ENCODE measurements around the gene MED29. TPM values are rescaled to one million over a fixed set of nuclear protein-coding genes. Genes with fewer than 3 reads are reported as not detected.
A peak's percentile ranks its signal among the peaks of the same experiment; 100 is the strongest.

MED29 gene
- total RNA-seq, 2 experiments from 2014 or later = 28.3 to 31.3 TPM

DNA sequence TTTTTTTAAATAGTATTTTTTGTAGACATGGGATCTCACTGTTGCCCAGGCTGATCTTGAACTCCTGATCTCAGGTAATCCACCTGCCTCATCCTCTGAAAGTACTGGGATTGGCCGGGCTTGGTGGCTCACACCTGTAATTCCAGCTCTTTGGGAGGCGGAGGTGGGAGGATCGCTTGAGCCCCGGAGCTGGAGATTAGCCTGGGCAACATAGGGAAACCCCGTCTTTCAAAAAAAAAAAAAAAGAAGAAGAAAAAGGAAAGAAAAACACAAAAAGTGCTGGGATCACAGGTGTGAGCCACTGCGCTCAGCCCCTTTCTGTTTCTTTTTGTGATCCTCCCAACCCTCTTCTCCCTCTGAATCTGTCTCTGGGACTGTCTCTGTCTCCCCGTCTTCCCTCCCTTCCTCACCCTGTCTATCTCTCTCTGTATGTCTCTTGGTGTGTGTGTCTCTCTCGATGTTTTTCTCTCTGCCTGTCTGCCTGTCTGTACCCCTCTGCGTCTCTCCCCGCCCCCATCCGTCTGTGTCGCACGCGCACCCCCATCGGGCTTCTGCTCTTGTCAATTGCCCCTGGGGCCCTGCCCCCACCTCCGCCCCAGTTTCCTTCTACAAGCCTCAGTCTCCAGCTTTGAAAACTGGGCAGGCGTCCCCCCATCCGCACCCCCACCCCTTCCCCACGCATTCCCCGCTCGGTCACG lies 14.9 kb downstream of the MED29 start:
- TF ChIP-seq, protein P1, sequence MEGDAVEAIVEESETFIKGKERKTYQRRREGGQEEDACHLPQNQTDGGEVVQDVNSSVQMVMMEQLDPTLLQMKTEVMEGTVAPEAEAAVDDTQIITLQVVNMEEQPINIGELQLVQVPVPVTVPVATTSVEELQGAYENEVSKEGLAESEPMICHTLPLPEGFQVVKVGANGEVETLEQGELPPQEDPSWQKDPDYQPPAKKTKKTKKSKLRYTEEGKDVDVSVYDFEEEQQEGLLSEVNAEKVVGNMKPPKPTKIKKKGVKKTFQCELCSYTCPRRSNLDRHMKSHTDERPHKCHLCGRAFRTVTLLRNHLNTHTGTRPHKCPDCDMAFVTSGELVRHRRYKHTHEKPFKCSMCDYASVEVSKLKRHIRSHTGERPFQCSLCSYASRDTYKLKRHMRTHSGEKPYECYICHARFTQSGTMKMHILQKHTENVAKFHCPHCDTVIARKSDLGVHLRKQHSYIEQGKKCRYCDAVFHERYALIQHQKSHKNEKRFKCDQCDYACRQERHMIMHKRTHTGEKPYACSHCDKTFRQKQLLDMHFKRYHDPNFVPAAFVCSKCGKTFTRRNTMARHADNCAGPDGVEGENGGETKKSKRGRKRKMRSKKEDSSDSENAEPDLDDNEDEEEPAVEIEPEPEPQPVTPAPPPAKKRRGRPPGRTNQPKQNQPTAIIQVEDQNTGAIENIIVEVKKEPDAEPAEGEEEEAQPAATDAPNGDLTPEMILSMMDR (conservative IDR thresholded peaks at IDR 0.05; ENCODE audit: low read length) = no peak
- TF ChIP-seq EZH2phosphoT487 (IDR thresholded peaks at IDR 0.05; ENCODE audit: borderline replicate concordance, low read depth, low read length) = no peak
- peaks cover 66% of the 10 kb centered on the region for H3K4me1 ChIP-seq (ENCODE audit: insufficient read depth, low read length, poor library complexity, severe bottlenecking)
- peak overlapping the region; percentile 96 for H3K4me2 ChIP-seq (ENCODE audit: low read length)
- peaks cover 19% of the 10 kb centered on the region for H3K36me3 ChIP-seq (ENCODE audit: insufficient read depth, low read length)
- intact Hi-C loops (cut with micrococcal nuclease; ENCODE audit: unreplicated experiment) = loop anchor here (10.0 kb wide), 2 partner anchors 549 to 551 kb away; no protein-coding TSS in a partner anchor
- BruUV-seq (replicated peaks) = no TSS peak
- ChIA-PET POLR2A (interaction anchor here (1.1 to 1.3 kb wide), 2 partner anchors 30 to 41 kb away, joined by 3 to 4 read pairs; partner anchors contain the start of gene RPS16), CTCF (ENCODE audit: unreplicated experiment) (no interaction called here)
- H3K27ac ChIP-seq (ENCODE audit: low read depth, low read length, poor library complexity, severe bottlenecking) = peak overlapping the region; percentile 91
- H4K20me1 ChIP-seq (ENCODE audit: insufficient read depth, low read length) = peaks cover 4% of the 10 kb centered on the region
- peaks cover 27% of the 10 kb centered on the region for H3K79me2 ChIP-seq (ENCODE audit: insufficient read depth, low read depth, low read length)
- peak; percentile 84 for DNase-seq (ENCODE audit: low spot score)
- H3K4me3 ChIP-seq (ENCODE audit: low read depth, low read length, poor library complexity, severe bottlenecking) = peak overlapping the region; percentile 96
- H2AFZ ChIP-seq (ENCODE audit: low read length) = no peak overlapping the region
- no peaks in the 10 kb centered on the region for H3K9me3 ChIP-seq (ENCODE audit: low read length)
- H3K9me2 ChIP-seq (ENCODE audit: insufficient read depth, low read length) = no peaks in the 10 kb centered on the region

DNA sequence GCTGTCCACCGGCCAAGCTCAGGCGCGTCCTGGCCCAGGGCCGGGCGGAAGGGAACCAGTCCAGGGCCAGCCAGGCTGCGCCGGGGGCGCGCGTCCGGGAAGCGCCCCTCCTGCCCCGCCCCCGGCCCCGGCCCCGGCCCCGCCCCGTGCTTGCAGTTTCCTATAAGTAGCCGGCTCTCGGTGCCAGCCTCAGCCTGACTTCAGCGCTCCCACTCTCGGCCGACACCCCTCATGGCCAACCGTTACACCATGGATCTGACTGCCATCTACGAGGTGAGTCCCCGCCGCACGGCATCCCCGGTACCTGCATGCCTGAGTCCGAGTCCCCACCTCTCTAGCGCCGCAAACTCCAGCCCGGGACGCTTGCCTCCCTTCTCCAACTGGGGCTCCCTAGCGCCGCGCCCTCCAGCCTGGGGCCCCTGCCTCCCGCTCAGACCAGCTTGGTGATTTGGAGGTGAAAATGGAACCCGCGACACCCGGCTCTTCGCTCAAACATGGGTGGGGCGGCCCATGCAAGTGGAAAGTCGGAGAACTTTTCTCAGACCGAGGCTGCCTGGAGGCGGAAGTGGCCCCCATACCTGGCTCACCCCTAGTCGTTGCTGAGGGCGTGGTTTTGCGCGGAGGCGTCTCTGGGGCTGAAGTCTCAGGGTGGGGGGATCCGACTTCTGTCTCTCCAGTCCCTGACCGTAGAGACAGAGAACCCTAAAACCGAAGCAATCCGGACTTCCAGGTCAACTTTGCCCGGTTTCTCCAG lies 15.7 kb downstream of the MED29 start, which contains the start of gene ZFP36:
ZFP36 (plus strand) TSS at position 192 of the 754 bp plus-strand sequence; CDS start at position 250, 58 bp downstream.
- Histone ChIP-seq H3K79me2 (ENCODE audit: insufficient read depth, low read depth, low read length) (peaks cover 27% of the 10 kb centered on the region), H4K20me1 (ENCODE audit: insufficient read depth, low read length) (peaks cover 4% of the 10 kb centered on the region), H2AFZ (ENCODE audit: low read length) (no peak within 1 kb of the TSS), H3K4me1 (ENCODE audit: insufficient read depth, low read length, poor library complexity, severe bottlenecking) (peaks cover 65% of the 10 kb centered on the region), H3K27ac (ENCODE audit: low read depth, low read length, poor library complexity, severe bottlenecking) (peak within 1 kb of the TSS; percentile 91), H3K4me3 (ENCODE audit: low read depth, low read length, poor library complexity, severe bottlenecking) (peak within 1 kb of the TSS; percentile 96), H3K36me3 (ENCODE audit: insufficient read depth, low read length) (peaks cover 19% of the 10 kb centered on the region), H3K9me3 (ENCODE audit: low read length) (no peaks in the 10 kb centered on the region), H3K9me2 (ENCODE audit: insufficient read depth, low read length) (no peaks in the 10 kb centered on the region), H3K4me2 (ENCODE audit: low read length) (peak within 1 kb of the TSS; percentile 96)
- TF ChIP-seq, protein P1 (conservative IDR thresholded peaks at IDR 0.05; ENCODE audit: low read length) = no peak
- no peak for TF ChIP-seq EZH2phosphoT487 (IDR thresholded peaks at IDR 0.05; ENCODE audit: borderline replicate concordance, low read depth, low read length)
- no TSS peak for BruUV-seq (replicated peaks)
- peak; percentile 86 for DNase-seq (ENCODE audit: low spot score)
- ChIA-PET POLR2A (interaction anchor here (1.1 to 3.1 kb wide), 3 partner anchors 9 to 40 kb away, joined by 3 to 14 read pairs (median 4); partner anchors contain the start of gene RPS16), CTCF (ENCODE audit: unreplicated experiment) (no interaction called here)
- intact Hi-C loops (cut with micrococcal nuclease; ENCODE audit: unreplicated experiment) = loop anchor here (10.0 kb wide), 2 partner anchors 548 to 552 kb away; no protein-coding TSS in a partner anchor
